ENCODE results near the gene UBA52.
"Not testable (repeated sequence)": the region's sequence is repeated elsewhere in the genome, so short reads cannot be mapped to it uniquely, and the experiment has no call there.

UBA52 gene

DNA sequence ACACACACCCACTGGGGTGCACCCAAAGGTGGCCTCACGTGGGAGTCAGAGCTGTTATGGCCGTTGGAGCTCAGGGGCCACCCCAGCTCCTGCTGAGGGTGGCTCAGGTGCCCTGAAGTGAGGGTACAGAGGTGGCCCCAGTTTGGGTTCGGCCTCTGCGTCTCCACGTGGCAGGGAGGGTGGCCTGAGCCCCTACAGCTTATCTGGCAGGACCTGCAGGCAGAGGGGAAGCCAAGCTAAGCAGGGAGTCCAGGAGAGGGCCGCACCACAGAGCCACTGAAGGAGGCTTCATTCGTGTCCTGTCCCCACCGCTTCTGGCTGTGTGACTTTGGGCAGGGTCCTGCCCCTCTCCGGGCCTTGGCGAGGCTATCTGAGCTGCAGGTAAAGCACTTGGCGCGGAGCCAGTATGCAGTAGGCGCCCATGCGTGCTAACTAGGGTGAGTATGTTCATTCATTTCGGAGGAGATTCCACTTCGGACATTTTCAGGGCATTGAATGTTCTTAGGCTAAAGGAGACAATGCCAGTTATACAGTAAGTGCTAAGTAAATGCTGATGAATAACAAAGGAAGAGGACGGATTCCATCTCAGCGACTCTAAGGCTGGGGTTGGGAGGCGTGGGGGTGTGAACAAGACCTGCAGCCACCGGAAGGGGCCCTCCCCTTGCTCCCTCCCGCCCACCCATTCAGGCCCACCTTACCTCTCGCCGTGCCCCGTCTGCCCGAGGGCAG lies 21.9 kb downstream of the UBA52 start:
- no peak for DNase-seq

DNA sequence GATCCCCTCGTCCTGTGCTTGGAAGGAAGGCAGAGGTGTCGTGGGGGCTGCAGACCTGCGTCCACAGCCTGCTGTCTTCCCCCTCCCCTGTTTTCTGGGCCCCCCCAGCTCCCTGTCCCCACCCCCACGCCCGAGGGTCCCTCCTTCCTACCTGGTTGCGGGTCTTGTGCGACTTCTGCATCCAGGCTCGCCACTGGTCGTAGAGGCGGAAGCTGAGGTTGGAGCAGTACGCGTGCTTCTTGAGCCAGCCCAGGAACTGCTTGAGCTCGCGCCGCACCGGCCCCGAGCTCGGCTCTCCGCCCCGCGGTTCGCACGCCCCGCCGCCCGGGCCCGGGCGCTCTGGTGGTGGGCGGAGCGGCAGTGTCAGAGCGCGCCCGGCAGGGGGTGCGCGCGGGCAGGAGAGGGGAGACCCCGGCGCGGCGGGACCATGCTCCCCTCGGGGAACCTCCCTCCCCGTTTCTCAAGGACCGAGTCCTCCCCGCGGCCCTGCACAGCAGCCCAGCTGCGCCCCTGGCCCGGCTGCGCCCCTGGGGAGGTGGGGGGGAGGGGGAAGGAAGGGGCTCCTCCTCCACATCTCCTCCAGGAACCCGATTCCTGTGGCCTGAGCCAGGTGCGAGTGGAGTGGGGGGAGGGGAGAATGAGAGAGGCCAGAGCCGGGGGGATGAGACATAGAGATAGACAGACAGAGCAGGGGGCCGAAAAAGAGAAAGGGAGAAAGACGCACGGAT lies 22.6 kb downstream of the UBA52 start:
- peak; percentile 65 to 84 for DNase-seq

DNA sequence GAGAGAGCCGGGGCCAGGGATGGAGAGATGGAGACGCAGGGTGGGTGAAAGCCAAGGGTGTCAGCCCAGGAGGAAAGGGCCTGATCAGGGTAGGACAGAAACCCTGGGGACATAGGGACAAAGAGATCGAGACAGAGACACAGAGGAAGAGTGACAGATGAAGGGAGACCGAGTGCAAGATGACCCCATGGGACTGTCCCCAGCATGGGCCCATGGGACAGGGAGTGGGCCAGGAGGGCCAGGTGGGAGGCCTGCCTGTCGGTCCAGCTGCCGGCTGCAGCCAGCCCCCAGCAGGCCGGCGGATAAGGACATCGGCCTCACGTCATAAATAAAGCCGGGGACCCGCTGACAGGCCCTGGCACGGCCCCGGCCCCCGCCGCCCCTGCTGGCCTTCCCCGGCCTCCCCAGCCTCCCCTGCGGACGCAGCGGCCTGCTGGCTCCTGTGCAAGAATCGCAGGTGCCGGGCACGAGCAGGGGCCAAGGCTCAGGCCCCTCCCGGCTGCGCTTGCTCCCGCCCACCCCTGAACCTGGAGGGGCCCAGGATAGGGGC lies 23.2 kb downstream of the UBA52 start:
- DNase-seq: no peak

DNA sequence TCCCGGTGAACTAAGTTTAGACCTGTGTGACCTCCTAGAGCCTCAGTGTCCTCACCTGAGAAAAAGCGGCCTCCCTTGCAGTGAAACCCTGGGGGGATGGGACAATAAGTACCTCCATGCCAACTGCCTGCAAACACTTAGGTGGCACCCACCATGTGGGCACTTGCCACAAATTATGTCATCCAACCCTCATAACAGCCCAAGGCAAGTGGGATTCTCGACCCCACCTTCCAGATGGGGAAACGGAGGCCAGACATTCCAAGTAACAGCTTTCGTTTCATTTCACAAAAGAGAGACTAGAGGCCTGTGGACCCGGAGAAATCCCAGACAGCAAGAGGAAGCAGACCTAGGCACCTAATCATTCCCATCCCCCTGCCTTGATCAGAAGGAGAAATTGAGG lies 23.8 kb downstream of the UBA52 start:
- DNase-seq: no peak

DNA sequence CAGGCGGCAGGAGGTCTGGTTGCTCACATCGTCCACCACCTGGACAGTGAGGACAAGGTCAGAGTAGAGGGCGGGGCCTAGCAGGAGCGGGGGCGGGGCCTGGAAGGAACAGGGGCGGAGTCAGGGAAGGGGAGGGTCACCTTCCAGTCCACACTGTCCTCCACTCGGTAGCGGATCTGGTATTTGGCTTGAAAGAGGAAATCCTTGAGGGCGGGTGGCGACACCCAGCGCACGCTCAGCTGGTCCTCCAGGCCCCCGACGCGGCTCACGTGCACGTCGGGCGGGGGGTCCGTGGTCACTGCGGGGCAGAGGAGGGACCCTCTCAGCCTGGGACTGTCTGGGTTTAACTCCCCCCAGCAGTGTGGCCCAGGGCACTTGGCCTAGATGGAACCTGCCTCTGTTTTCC lies 25.1 kb downstream of the UBA52 start:
- DNase-seq: peak; percentile 79 to 81

DNA sequence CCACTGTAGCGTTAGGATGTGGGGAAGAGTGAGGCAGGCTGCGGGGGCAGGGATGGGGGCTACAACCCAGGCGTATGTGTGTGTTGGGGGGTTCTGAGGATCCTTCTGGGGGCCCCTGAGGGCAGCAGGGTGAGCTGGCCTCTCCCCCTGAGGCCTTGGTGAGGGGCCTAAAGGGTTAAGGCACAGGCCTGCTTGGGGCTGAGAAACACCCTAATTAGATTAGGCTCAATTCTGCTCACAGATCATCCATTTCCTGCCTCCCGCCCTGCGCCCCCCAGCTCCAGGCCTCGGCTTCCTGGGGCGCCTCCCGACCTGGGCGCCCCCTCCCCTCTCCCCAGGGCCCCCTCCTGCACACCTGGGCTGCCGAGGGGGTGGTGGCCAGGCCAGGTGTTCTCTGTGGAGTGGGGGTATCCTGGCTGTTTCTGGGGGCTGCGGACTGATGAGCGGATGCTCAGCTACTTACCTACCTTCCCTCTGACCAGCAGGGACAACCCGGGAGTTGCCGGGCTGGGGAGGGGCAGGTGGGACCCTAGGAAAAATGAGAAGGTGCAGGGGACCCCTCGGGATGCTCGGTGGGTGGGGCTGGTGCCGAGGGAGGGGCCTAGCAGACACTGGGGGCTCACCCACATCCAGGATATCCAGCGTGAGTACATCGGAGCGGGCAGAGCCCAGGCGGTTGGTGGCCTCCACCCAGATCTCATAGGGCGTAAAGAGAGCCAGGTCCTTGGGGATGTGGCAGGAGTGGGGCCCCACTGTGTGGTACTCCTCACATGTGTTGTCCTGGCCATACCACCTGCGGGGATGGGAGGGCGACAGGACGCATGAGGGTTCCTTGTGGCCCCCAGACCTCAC lies 26.4 kb downstream of the UBA52 start:
- no peak for DNase-seq

DNA sequence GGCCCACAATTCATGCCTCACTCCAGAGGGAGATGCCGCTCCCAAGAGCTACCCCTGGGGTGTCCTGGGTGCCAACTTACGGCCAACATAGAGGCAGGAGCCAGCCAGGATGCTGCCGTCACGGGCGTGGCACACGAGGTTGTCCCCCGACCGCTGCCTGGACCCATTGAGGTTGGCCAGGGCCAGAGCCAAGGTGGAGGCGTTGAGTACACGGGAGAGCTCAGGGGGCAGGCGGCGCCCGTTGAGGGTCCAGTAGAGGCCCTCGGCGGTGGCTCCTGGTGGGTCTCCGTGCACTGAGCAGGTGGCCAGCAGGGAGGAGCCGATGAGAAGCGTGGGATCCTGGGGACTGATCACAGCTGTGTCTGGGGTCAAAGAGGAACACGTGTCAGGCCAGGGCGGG lies 27.8 kb downstream of the UBA52 start:
- DNase-seq: no peak

DNA sequence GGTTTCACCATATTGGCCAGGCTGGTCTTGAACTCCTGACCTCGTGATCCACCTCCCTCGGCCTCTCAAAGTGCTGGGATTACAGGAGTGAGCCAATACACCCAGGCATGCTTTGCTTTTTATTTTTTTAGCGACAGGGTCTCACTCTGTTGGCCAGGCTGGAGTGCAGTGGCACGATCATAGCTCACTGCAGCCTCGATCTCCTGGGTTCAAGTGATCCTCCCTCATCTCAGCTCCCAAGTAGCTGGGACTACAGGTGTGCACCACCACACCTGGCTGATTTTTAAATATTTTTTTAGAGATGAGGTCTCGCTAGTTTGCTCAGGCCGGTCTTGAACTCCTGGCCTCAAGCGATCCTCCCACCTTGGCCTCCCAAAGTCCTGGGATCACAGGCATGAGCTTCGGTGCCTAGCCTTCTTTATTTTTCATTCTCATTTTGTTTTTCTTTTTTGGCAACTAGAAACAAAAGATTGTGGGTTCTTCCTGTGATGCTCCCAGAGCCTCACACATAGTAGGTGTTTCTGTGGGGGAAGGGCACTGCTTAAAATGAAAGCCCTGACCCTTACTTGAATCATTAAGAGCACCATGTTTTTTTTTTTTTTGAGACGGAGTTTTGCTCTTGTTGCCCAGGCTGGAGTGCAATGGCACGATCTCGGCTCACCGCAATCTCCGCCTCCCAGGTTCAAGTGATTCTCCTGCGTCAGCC lies 29.2 kb downstream of the UBA52 start:
- DNase-seq: not testable (repeated sequence)

GRCh38 chr19:18601875-18602274 lies 30.2 kb downstream of the UBA52 start:
- no peak for DNase-seq

- DNase-seq: peak in 1 of 2 donors; percentile 11
Measured at GRCh38 chr19:18603255-18603957, 31.7 kb downstream of the UBA52 start.

GRCh38 chr19:18603958-18604819 lies 32.5 kb downstream of the UBA52 start:
- DNase-seq: no peak

- no peak for DNase-seq
Measured at GRCh38 chr19:18604820-18605159, 33.1 kb downstream of the UBA52 start.

DNA sequence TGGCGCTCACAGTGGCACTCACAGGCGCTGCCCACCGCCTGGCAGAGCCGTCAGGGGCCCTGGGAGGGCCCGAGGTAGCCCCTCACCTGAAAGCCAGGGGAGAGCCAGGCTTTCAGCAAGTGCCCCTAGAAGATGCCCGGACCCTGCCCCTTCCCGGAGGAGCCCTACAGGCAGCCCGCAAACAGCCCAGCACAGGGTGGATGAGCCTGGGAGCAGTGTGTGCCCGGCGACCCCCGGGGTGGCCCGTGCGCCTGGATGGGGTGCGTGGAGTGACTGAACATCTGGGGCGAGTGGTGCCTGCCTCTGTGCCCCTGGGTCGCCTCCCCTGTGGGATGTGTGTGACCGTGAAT lies 33.5 kb downstream of the UBA52 start:
- DNase-seq: no peak

DNA sequence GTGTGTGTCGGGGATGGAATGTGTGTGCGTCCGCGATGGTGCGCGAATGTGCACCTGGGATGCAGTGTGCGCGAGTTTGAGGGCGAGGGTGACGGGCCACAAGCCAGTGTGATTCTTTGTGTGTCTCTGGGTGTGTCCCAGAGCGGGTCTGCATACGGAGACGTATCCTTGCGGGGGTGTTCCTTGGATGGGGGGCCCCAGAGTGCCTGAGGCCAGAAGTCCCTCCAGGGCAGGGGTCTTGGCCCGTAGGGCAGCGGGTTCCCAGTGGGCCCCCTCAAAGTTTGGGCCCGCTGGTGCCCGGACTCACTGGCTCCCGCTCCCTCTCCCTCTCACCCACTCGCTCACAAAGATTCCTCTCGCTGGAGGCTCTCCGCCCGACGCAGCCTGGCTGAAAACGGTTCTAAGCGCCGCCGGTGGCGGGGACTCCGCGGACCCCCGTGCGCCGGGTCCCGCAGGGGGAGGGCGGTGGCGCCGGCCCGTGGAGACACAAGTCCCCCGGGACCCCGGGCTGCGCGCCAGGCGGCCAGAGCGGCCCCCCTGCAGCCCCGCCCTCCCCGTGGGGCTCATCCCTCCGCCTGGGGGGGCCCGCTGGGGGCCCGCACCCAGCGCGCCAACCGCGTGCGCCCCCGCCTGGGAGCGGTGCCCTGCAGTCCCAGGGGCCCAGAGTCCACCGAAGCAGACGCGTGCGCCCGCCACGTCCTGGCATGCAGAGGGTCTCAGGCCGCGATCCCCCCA lies 34.1 kb downstream of the UBA52 start:
- DNase-seq: no peak

DNA sequence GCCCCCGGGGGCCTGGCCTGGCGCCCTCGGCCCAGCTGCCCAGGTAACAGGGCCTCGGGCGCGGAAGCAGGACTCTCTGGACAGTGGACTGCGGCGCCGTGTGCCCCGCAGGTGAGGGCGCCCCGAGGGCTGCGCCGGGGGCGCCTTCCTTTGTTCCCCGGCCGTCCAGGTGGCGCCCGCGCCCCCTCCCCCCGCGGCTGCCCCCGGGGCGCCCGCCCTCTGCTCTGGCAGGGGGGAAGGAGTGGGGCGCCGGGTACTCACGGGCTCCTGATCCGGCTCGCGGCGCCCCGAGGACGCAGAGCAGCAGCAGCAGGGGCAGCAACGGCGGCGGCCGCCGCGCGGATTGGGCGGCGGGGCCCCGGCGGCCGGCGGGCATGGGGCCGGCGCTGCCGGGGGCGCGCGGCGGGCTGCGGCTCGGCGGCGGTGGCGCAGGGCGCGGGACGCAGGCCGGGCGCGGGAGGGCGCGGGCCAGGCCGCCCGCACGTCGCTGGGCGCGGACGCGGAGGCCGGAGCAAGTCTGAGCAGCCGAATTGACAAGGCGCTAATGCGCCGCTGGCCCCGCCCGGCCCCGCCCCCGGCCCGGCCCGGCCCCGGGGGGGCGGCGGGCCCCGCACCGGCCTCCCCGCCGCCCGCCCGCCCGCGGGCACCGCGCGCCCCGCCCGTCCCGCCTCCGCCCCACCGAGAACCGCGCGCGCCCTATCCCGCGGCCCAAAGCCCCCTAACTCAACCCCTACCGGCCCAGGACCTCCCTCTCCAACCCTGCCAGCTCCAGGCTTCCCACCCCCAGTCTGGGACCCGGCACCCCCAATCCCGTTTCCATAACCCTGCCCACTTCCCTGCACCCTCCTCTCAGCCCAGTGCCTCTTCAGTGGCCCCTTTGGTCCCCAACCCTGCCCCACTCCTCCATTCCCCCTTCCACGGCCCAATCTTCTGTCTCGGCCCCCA lies 34.9 kb downstream of the UBA52 start, which contains the start of gene CRLF1:
Gene CRLF1 (minus strand): TSS at position 519 of the 945 bp plus-strand sequence. CDS start 143 bp downstream, at position 376.
- DNase-seq: no peak

- no peak for DNase-seq
Measured at GRCh38 chr19:18607226-18608101, 35.8 kb downstream of the UBA52 start.

GRCh38 chr19:18608102-18608804 lies 36.6 kb downstream of the UBA52 start:
- DNase-seq: no peak

Data from inflammatory macrophage (primary cell).